Suprapubic skin (tissue), 4 donors: ENCODE data around the gene MTG2.

Source experiments
- EP300 ChIP-seq: sonication (generic); formaldehyde crosslinking; IDR thresholded peaks from one replicate; pipeline ENCODE4 v1.6.1; 2017; ENCODE audit warnings: antibody characterized with exemption
- POLR2AphosphoS5 ChIP-seq, 3 donors: sonication (generic); formaldehyde crosslinking; IDR thresholded peaks; one replicate each; pipeline ENCODE4 v1.6.1; 2017; ENCODE audit warnings: antibody characterized with exemption in 3 of 3
- TF ChIP-seq, protein P1 (sequence below), 2 donors: fragments of 200-600 bp in 1 of 2; fragments of 450-650 bp in 1 of 2; sonication (generic) in 1 of 2; IDR thresholded peaks; one replicate each; pipeline ENCODE4 v1.5.1; 2016 to 2019; ENCODE audit warnings: antibody characterized with exemption in 2 of 2, mild to moderate bottlenecking in 1 of 2, moderate library complexity in 1 of 2

DNA sequence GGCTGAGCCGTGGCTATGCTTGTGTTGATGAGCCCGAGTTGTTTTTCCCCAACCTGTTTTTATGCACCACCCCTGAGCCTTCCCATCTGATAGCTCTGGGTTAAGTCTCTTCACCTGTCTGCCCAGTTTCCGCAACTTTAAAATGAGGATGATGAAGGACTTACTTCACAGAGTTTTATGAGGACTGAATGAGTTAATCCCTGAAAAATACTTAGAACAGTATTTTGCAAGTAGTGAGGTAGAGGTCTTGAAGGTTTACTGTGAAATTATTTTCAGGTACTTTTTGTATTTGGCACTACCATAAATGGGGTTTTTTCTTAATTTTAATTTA, 3.2 kb downstream of the MTG2 start:
- TF ChIP-seq POLR2AphosphoS5 (IDR thresholded peaks at IDR 0.05) (no peak), EP300 (no peak)
- TF ChIP-seq, protein P1, sequence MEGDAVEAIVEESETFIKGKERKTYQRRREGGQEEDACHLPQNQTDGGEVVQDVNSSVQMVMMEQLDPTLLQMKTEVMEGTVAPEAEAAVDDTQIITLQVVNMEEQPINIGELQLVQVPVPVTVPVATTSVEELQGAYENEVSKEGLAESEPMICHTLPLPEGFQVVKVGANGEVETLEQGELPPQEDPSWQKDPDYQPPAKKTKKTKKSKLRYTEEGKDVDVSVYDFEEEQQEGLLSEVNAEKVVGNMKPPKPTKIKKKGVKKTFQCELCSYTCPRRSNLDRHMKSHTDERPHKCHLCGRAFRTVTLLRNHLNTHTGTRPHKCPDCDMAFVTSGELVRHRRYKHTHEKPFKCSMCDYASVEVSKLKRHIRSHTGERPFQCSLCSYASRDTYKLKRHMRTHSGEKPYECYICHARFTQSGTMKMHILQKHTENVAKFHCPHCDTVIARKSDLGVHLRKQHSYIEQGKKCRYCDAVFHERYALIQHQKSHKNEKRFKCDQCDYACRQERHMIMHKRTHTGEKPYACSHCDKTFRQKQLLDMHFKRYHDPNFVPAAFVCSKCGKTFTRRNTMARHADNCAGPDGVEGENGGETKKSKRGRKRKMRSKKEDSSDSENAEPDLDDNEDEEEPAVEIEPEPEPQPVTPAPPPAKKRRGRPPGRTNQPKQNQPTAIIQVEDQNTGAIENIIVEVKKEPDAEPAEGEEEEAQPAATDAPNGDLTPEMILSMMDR (IDR thresholded peaks at IDR 0.05): no peak
